DOHH2 (cell line): ENCODE results near the gene GABRR2.
"Not testable (repeated sequence)": the region's sequence is repeated elsewhere in the genome, so short reads cannot be mapped to it uniquely, and the experiment has no call there.

ENCODE experiments used
- H3F3A ChIP-seq: fragments of 200-600 bp; sonication (generic), shearing (Covaris generic); 2 replicates; pipeline ENCODE4 v1.6.0; 2016; ENCODE audit warnings: antibody characterized with exemption, mild to moderate bottlenecking; ENCODE audit not compliant: control insufficient read depth, insufficient read depth
- H3K27ac ChIP-seq: fragments of 200-600 bp; sonication (generic); 2 replicates; pipeline ENCODE4 v1.5.1; 2014; ENCODE audit warnings: low read depth, mild to moderate bottlenecking, low read length, moderate library complexity
- H3K27me3 ChIP-seq: fragments of 200-600 bp; sonication (generic); 2 replicates; pipeline ENCODE4 v1.6.1; 2014; ENCODE audit warnings: mild to moderate bottlenecking, low read length, mixed read lengths; ENCODE audit not compliant: control insufficient read depth
- H3K36me3 ChIP-seq: fragments of 200-600 bp; sonication (generic); 2 replicates; pipeline ENCODE4 v1.6.1; 2014; ENCODE audit warnings: mild to moderate bottlenecking, low read length, moderate library complexity, mixed read lengths; ENCODE audit not compliant: control insufficient read depth
- H3K4me1 ChIP-seq: fragments of 200-600 bp; sonication (generic); 2 replicates; pipeline ENCODE4 v1.6.1; 2014; ENCODE audit warnings: mild to moderate bottlenecking, low read length, mixed read lengths; ENCODE audit not compliant: control insufficient read depth
- H3K4me2 ChIP-seq: fragments of 200-600 bp; sonication (generic); 2 replicates; pipeline ENCODE4 v1.6.0; 2014; ENCODE audit warnings: mild to moderate bottlenecking, low read length, moderate library complexity
- H3K4me3 ChIP-seq: fragments of 200-600 bp; sonication (generic); 2 replicates; pipeline ENCODE4 v1.5.1; 2014; ENCODE audit warnings: mild to moderate bottlenecking, low read length, mixed read lengths
- H3K79me2 ChIP-seq: fragments of 200-600 bp; sonication (generic); 2 replicates; pipeline ENCODE4 v1.6.1; 2014; ENCODE audit warnings: mild to moderate bottlenecking, low read length, mixed read lengths; ENCODE audit not compliant: control insufficient read depth
- H3K9me2 ChIP-seq: fragments of 200-600 bp; sonication (generic); replicated peaks from 2 replicates; pipeline ENCODE4 v1.6.1; 2014; ENCODE audit warnings: mild to moderate bottlenecking, low read length, mixed read lengths; ENCODE audit not compliant: control insufficient read depth
- H3K9me3 ChIP-seq: fragments of 200-600 bp; sonication (generic); 2 replicates; pipeline ENCODE4 v1.6.1; 2014; ENCODE audit warnings: antibody characterized with exemption, low read length, mixed read lengths; ENCODE audit not compliant: control insufficient read depth, insufficient read depth
- H4K20me1 ChIP-seq: fragments of 200-600 bp; sonication (generic); 2 replicates; pipeline ENCODE4 v1.6.0; 2014; ENCODE audit warnings: low read depth, mild to moderate bottlenecking, antibody characterized with exemption, low read length, moderate library complexity; ENCODE audit not compliant: control insufficient read depth, insufficient read depth
- EZH2phosphoT487 ChIP-seq: fragments of 200-600 bp; sonication (generic); IDR thresholded peaks from 2 replicates; pipeline ENCODE4 v1.6.1; 2017; ENCODE audit warnings: borderline replicate concordance, mild to moderate bottlenecking, antibody characterized with exemption, low read length, moderate library complexity, mixed read lengths
- TF ChIP-seq, protein P1 (sequence below): fragments of 200-600 bp; sonication (generic); IDR thresholded peaks from one replicate; pipeline ENCODE4 v1.5.1; 2014; ENCODE audit warnings: antibody characterized with exemption, mild to moderate bottlenecking, low read depth, low read length; ENCODE audit not compliant: poor library complexity, severe bottlenecking

Gene GABRR2

DNA sequence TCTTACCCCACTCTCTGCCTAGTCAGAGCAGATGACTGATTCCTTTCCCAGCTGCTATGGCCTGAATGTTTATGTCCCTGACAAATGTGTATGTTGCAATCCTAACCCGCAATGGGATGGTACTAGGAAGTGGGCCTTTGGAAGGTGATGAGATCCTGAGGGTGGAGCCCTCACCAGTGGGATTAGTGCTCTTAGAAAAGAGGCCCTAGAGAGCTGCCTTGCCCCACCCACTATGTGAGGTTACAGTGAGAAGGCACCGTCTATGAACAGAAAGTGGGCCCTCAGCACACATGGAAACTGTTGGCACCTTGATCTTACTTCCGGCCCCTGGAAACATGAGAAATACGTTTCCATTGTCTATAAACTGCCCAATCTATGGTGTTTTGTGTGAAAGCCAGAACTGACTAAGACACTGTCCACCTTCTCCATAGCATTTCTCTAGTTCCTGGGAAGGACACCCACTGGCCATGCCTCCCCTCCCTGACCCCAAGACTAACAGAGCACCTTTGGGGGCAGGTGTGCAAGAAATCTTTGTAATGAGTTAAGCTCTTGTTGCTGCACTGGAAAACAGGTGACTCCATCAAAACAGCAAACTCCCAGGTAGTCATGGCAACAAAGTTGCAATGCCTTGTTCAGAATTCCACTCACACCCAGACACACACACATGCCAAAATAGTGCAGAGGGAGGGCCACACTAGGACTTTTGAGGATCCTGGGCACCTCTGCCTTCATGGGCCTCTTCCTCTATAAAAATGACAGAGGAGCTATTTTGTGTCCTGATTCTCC is 16.2 kb downstream of the GABRR2 start:
- H3K36me3 ChIP-seq = no peaks in the 10 kb centered on the region

DNA sequence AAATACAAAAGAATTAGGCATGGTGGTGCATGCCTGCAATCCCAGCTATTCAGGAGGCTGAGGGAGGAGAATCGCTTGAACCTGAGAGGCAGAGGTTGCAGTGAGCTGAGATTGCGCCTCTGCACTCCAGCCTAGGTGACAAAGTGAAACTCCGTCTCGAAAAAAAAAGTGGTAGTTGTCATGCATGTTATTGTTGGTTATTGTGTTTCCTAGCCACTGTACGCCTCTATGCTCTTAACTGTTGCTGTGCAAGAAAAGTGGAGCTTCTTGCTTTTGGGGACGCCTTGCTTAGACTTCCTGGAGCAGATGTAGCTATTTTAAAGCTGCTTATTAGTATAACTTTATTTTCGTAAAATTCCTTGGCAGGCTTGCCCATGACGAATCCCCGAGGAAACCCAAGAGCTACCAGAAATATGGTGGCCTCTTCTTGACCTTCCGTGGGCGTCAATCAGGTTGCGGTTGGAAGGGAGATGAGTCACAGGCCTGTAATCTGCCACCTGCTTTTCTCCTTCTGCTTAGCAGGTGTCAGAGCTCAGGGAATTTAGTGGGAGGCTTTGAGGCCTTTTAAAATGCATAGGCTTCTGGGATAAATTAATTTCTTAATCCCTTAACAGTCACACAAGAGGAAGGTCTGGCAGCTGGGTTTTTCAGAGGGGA is 17.3 kb downstream of the GABRR2 start:
- H4K20me1 ChIP-seq = no peaks in the 10 kb centered on the region
- H3K4me2 ChIP-seq = peak overlapping the region; percentile 9; the same call in 1 of the 2 replicates
- H3K4me1 ChIP-seq = peaks cover 12% of the 10 kb centered on the region
- no peaks in the 10 kb centered on the region for H3K27me3 ChIP-seq
- no peaks in the 10 kb centered on the region for H3K9me3 ChIP-seq
- no peak overlapping the region for H3K27ac ChIP-seq
- TF ChIP-seq, protein P1, sequence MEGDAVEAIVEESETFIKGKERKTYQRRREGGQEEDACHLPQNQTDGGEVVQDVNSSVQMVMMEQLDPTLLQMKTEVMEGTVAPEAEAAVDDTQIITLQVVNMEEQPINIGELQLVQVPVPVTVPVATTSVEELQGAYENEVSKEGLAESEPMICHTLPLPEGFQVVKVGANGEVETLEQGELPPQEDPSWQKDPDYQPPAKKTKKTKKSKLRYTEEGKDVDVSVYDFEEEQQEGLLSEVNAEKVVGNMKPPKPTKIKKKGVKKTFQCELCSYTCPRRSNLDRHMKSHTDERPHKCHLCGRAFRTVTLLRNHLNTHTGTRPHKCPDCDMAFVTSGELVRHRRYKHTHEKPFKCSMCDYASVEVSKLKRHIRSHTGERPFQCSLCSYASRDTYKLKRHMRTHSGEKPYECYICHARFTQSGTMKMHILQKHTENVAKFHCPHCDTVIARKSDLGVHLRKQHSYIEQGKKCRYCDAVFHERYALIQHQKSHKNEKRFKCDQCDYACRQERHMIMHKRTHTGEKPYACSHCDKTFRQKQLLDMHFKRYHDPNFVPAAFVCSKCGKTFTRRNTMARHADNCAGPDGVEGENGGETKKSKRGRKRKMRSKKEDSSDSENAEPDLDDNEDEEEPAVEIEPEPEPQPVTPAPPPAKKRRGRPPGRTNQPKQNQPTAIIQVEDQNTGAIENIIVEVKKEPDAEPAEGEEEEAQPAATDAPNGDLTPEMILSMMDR = no peak
- TF ChIP-seq EZH2phosphoT487 = no peak
- no peaks in the 10 kb centered on the region for H3K79me2 ChIP-seq
- no peak overlapping the region for H3K4me3 ChIP-seq
- H3K9me2 ChIP-seq = no peaks in the 10 kb centered on the region
- H3K36me3 ChIP-seq = no peaks in the 10 kb centered on the region
- no peaks in the 10 kb centered on the region for H3F3A ChIP-seq

More for the DNA sequence above, 16.2 kb downstream of the GABRR2 start:
- Histone ChIP-seq H3K4me1 (peaks cover 12% of the 10 kb centered on the region), H3K9me2 (no peaks in the 10 kb centered on the region), H4K20me1 (no peaks in the 10 kb centered on the region), H3K79me2 (no peaks in the 10 kb centered on the region), H3K27me3 (no peaks in the 10 kb centered on the region), H3K27ac (no peak overlapping the region), H3K9me3 (no peaks in the 10 kb centered on the region; the same call in none of the 2 replicates), H3K4me3 (no peak overlapping the region), H3F3A (no peaks in the 10 kb centered on the region), H3K4me2 (no peak overlapping the region)
- TF ChIP-seq EZH2phosphoT487 = no peak
- TF ChIP-seq, protein P1 = no peak

DNA sequence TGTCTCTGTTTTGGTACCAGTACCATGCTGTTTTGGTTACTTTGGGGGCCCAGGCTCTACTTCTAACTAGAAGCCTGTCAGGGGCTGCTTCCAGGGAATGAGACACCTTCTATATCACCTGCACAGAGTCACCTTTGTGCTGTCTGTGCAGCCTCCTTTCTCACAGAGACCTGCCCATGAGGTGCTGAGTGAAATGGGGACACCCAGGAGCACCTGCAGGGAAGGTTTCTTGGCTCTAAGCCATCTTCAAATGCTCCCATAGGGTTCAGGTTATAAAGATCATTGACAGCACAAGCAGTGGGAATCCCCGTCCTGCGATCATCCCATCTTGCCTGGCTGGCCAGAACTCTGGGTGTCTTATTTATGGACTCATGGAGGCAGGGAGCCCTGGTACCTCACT is 19.1 kb downstream of the GABRR2 start:
- TF ChIP-seq, protein P1 = no peak
- no peak for TF ChIP-seq EZH2phosphoT487
- Histone ChIP-seq H3K4me1 (peaks cover 12% of the 10 kb centered on the region), H3K9me2 (no peaks in the 10 kb centered on the region), H3F3A (no peaks in the 10 kb centered on the region), H3K4me3 (no peak overlapping the region), H3K4me2 (no peak overlapping the region), H3K27me3 (no peaks in the 10 kb centered on the region), H3K27ac (no peak overlapping the region), H3K9me3 (no peaks in the 10 kb centered on the region), H3K79me2 (no peaks in the 10 kb centered on the region), H3K36me3 (no peaks in the 10 kb centered on the region), H4K20me1 (no peaks in the 10 kb centered on the region)

DNA sequence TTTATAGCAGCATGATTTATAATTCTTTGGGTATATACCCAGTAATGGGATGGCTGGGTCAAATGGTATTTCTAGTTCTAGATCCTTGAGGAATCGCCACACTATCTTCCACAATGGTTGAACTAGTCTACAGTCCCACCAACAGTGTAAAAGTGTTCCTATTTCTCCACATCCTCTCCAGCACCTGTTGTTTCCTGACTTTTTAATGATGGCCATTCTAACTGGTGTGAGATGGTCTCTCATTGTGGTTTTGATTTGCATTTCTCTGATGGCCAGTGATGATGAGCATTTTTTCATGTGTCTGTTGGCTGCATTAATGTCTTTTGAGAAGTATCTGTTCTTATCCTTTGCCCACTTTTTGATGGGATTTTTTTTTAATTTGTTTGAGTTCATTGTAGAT is 20.0 kb downstream of the GABRR2 start:
- not testable (repeated sequence) for H3K4me2 ChIP-seq, H3K27ac ChIP-seq, H4K20me1 ChIP-seq, H3K36me3 ChIP-seq, H3F3A ChIP-seq, H3K9me2 ChIP-seq, H3K79me2 ChIP-seq, H3K27me3 ChIP-seq, H3K4me3 ChIP-seq, H3K9me3 ChIP-seq
- H3K4me1 ChIP-seq = peaks cover 12% of the 10 kb centered on the region
